Liver (tissue), 9 donors: Measurements from ENCODE around the gene LPP. TPM values are rescaled to one million over a fixed set of nuclear protein-coding genes. Genes with fewer than 3 reads are reported as not detected.

Experiments
- DNase-seq: peaks from one replicate; pipeline ENCODE4 v3.0.0-alpha.2; 2017; ENCODE audit warnings: low spot score
- H3K27ac ChIP-seq, 2 donors: one replicate each; pipeline ENCODE4 v1.7.0; 2013; ENCODE audit warnings: inconsistent platforms in 2 of 2, low read length in 2 of 2, control low read depth in 1 of 2, low read depth in 1 of 2, mild to moderate bottlenecking in 1 of 2
- H3K27me3 ChIP-seq, 4 donors: one replicate each; pipeline versions ENCODE4 v1.6.1 to v1.7.0; 2013; ENCODE audit warnings: low read length in 3 of 4, inconsistent platforms in 1 of 4, mild to moderate bottlenecking in 1 of 4, moderate library complexity in 1 of 4; ENCODE audit not compliant: control insufficient read depth in 4 of 4, insufficient read depth in 4 of 4
- H3K36me3 ChIP-seq, 4 donors: one replicate each; pipeline versions ENCODE4 v1.6.1 to v1.7.0; 2013; ENCODE audit warnings: low read length in 3 of 4, mild to moderate bottlenecking in 3 of 4, low read depth in 1 of 4, moderate library complexity in 1 of 4; ENCODE audit not compliant: control insufficient read depth in 4 of 4, insufficient read depth in 3 of 4
- H3K4me1 ChIP-seq, 4 donors: one replicate each; pipeline versions ENCODE4 v1.6.1 to v1.7.0; 2013; ENCODE audit warnings: low read length in 3 of 4, mild to moderate bottlenecking in 3 of 4, moderate library complexity in 1 of 4; ENCODE audit not compliant: control insufficient read depth in 4 of 4, insufficient read depth in 4 of 4
- H3K4me3 ChIP-seq, 3 donors: one replicate each; pipeline versions ENCODE4 v1.6.1 to v1.7.0; 2013; ENCODE audit warnings: low read length in 3 of 3, control low read depth in 1 of 3, low read depth in 1 of 3, mild to moderate bottlenecking in 1 of 3
- H3K9ac ChIP-seq, 2 donors: one replicate each; pipeline ENCODE4 v1.7.0; 2013; ENCODE audit warnings: low read length in 2 of 2, mild to moderate bottlenecking in 2 of 2, moderate library complexity in 2 of 2, control low read depth in 1 of 2, low read depth in 1 of 2
- H3K9me3 ChIP-seq, 4 donors: one replicate each; pipeline versions ENCODE4 v1.6.1 to v1.7.0; 2013; ENCODE audit warnings: low read length in 3 of 4; ENCODE audit not compliant: control insufficient read depth in 4 of 4
- EGR1 ChIP-seq, 2 donors: IDR thresholded peaks; 2 replicates each; pipeline ENCODE4 v1.6.1; 2016 to 2018; ENCODE audit warnings: antibody characterized with exemption in 2 of 2, low read depth in 2 of 2
- FOXA2 ChIP-seq: IDR thresholded peaks from 2 replicates; pipeline ENCODE4 v1.6.1; 2016; ENCODE audit warnings: antibody characterized with exemption
- GABPA ChIP-seq, 2 donors: IDR thresholded peaks in 1 of 2; conservative IDR thresholded peaks in 1 of 2; 2 replicates each; pipeline ENCODE4 v1.6.1; 2016; ENCODE audit warnings: antibody characterized with exemption in 2 of 2, mild to moderate bottlenecking in 1 of 2, moderate library complexity in 1 of 2
- HNF4A ChIP-seq, 2 donors: conservative IDR thresholded peaks; 2 replicates each; pipeline ENCODE4 v1.6.1; 2016; ENCODE audit warnings: antibody characterized with exemption in 2 of 2, mild to moderate bottlenecking in 2 of 2
- HNF4G ChIP-seq: IDR thresholded peaks from 2 replicates; pipeline ENCODE4 v1.6.1; 2016; ENCODE audit warnings: antibody characterized with exemption
- JUND ChIP-seq, 2 donors: IDR thresholded peaks; 2 replicates each; pipeline ENCODE4 v1.6.1; 2016; ENCODE audit warnings: antibody characterized with exemption in 2 of 2
- NR2F2 ChIP-seq: IDR thresholded peaks from 2 replicates; pipeline ENCODE4 v1.6.1; 2016; ENCODE audit warnings: antibody characterized with exemption
- RAD21 ChIP-seq, 2 donors: IDR thresholded peaks; 2 replicates each; pipeline ENCODE4 v1.6.1; 2016; ENCODE audit warnings: antibody characterized with exemption in 2 of 2, mild to moderate bottlenecking in 2 of 2
- RXRA ChIP-seq, 2 donors: IDR thresholded peaks; 2 replicates each; pipeline ENCODE4 v1.6.1; 2017 to 2018; ENCODE audit warnings: antibody characterized with exemption in 2 of 2, mild to moderate bottlenecking in 1 of 2
- SP1 ChIP-seq: IDR thresholded peaks from 2 replicates; pipeline ENCODE4 v1.6.1; 2018; ENCODE audit warnings: antibody characterized with exemption, mild to moderate bottlenecking
- TAF1 ChIP-seq: conservative IDR thresholded peaks from 2 replicates; pipeline ENCODE4 v1.6.1; 2016; ENCODE audit warnings: antibody characterized with exemption, mild to moderate bottlenecking
- YY1 ChIP-seq: IDR thresholded peaks from 2 replicates; pipeline ENCODE4 v1.6.1; 2016; ENCODE audit warnings: antibody characterized with exemption, mild to moderate bottlenecking
- WGBS: extraction: QIAGEN DNeasy Blood & Tissue Kit; methylation state at CpG from one replicate; pipeline ENCODE4 v1.1.7; 2013; 5-methylcytosine and 5-hydroxymethylcytosine counted together
- polyA plus RNA-seq, 2 donors: library from polyadenylated mRNA; stranded (reverse) in 1 of 2; unstranded in 1 of 2; fragments of 200-250 nt in 1 of 2; fragments of >200 nt in 1 of 2; fragmentation: Nextera tagmentation in 1 of 2; extraction: Ambion mirVana in 1 of 2; gene quantifications; one replicate each; pipeline versions ENCODE4 v1.2.1 to v1.2.3, GENCODE V29; 2013 to 2015
- total RNA-seq, 2 donors: library from RNA; depleted of rRNA; stranded (reverse); fragments of >200 nt; gene quantifications; one replicate each; pipeline ENCODE4 v1.2.3, GENCODE V29; 2014
- TF ChIP-seq, protein P1 (sequence below): IDR thresholded peaks from 2 replicates; pipeline ENCODE4 v1.6.1; 2016; ENCODE audit warnings: antibody characterized with exemption
- TF ChIP-seq, protein P2 (sequence below): IDR thresholded peaks from 2 replicates; pipeline ENCODE4 v1.6.1; 2016; ENCODE audit warnings: antibody characterized with exemption, mild to moderate bottlenecking
- TF ChIP-seq, protein P3 (sequence below): IDR thresholded peaks from 2 replicates; pipeline ENCODE4 v1.6.1; 2016; ENCODE audit warnings: antibody characterized with exemption
- donor health status: healthy.
- donor health status: healthy.
- donor health status: healthy.
- donor health status: healthy.
- donor health status: healthy.

Gene LPP
- total and polyA plus RNA-seq, 4 donors, result 3.3 to 53.7 (median 28.2) TPM

DNA sequence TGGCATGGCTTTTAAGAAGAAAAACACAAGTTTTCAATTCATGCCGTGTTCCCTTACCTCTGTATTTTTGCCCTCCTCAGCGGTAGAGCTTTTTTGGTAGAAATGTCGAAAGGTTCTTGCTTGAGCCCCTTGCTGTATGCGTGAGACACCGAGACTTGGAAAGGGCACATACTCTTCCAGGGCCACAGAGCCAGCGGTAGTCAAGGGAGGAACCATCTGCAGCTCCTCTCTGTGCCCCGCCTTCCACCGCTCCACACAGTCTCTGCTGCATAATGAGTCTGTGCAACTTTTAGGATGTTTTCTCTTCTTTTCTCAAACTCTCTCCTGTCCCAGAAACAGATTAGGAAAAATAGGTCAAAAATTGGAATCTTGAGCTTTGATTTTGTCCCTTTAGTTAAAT is 77.5 kb downstream of the LPP start:
- no peak overlapping the region for H3K9ac ChIP-seq
- H3K4me1 ChIP-seq, result no peaks in the 10 kb centered on the region
- H3K4me3 ChIP-seq, result no peak overlapping the region
- DNase-seq, result no peak
- no peaks in the 10 kb centered on the region for H3K9me3 ChIP-seq
- WGBS, result 98% methylated on average over 8 of the region's 8 CpGs
- H3K27ac ChIP-seq, result no peak overlapping the region
- peaks cover 0 to 6% (median 3%) of the 10 kb centered on the region in 4 donors for H3K36me3 ChIP-seq
- TF ChIP-seq YY1 (no peak), TAF1 (no peak), GABPA (IDR thresholded peaks at IDR 0.05 in 1 of 2, conservative IDR thresholded peaks at IDR 0.05 in 1 of 2) (no peak), RAD21 (IDR thresholded peaks at IDR 0.05) (no peak), EGR1 (IDR thresholded peaks at IDR 0.05; ENCODE audit: low read depth in 2 of 2) (no peak), RXRA (IDR thresholded peaks at IDR 0.05) (no peak), SP1 (no peak), JUND (IDR thresholded peaks at IDR 0.05) (no peak), FOXA2 (no peak)
- TF ChIP-seq, protein P1, sequence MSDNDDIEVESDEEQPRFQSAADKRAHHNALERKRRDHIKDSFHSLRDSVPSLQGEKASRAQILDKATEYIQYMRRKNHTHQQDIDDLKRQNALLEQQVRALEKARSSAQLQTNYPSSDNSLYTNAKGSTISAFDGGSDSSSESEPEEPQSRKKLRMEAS, result no peak
- TF ChIP-seq, protein P2, sequence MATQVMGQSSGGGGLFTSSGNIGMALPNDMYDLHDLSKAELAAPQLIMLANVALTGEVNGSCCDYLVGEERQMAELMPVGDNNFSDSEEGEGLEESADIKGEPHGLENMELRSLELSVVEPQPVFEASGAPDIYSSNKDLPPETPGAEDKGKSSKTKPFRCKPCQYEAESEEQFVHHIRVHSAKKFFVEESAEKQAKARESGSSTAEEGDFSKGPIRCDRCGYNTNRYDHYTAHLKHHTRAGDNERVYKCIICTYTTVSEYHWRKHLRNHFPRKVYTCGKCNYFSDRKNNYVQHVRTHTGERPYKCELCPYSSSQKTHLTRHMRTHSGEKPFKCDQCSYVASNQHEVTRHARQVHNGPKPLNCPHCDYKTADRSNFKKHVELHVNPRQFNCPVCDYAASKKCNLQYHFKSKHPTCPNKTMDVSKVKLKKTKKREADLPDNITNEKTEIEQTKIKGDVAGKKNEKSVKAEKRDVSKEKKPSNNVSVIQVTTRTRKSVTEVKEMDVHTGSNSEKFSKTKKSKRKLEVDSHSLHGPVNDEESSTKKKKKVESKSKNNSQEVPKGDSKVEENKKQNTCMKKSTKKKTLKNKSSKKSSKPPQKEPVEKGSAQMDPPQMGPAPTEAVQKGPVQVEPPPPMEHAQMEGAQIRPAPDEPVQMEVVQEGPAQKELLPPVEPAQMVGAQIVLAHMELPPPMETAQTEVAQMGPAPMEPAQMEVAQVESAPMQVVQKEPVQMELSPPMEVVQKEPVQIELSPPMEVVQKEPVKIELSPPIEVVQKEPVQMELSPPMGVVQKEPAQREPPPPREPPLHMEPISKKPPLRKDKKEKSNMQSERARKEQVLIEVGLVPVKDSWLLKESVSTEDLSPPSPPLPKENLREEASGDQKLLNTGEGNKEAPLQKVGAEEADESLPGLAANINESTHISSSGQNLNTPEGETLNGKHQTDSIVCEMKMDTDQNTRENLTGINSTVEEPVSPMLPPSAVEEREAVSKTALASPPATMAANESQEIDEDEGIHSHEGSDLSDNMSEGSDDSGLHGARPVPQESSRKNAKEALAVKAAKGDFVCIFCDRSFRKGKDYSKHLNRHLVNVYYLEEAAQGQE, result no peak
- TF ChIP-seq, protein P3, sequence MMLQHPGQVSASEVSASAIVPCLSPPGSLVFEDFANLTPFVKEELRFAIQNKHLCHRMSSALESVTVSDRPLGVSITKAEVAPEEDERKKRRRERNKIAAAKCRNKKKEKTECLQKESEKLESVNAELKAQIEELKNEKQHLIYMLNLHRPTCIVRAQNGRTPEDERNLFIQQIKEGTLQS, result no peak
- no peaks in the 10 kb centered on the region for H3K27me3 ChIP-seq

DNA sequence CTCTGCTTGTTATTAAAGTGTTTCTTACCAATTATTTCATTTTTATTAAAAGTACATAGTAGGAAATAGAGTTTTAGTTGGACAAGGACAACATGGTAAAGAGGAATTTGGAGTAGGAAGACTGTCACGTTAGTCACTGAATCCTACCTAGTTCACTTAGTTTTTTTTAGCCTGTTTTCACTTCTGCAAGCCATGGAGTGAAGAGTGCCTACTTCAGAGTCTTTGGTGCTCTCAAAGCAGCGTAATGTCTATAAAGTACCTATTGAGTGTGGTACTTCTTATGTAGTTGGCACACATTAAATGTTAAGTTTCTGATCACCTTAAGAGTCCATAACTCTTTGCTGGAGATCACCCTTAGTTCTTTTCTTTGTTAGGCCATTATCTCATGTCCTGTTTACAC is 78.7 kb downstream of the LPP start:
- H3K4me1 ChIP-seq, result peaks cover 0 to 2% (median 0%) of the 10 kb centered on the region in 4 donors
- H3K36me3 ChIP-seq, result peaks cover 0 to 6% (median 3%) of the 10 kb centered on the region in 4 donors
- H3K27me3 ChIP-seq, result no peaks in the 10 kb centered on the region
- no peak overlapping the region for H3K9ac ChIP-seq
- no peak for DNase-seq
- H3K4me3 ChIP-seq, result no peak overlapping the region
- no peak overlapping the region for H3K27ac ChIP-seq
- no peaks in the 10 kb centered on the region for H3K9me3 ChIP-seq
- WGBS, result 49% methylated on average over 2 of the region's 2 CpGs
- TF ChIP-seq, protein P2, result no peak
- TF ChIP-seq HNF4G (no peak), FOXA2 (no peak), HNF4A (conservative IDR thresholded peaks at IDR 0.05) (no peak), RAD21 (IDR thresholded peaks at IDR 0.05) (no peak), GABPA (IDR thresholded peaks at IDR 0.05 in 1 of 2, conservative IDR thresholded peaks at IDR 0.05 in 1 of 2) (no peak), SP1 (no peak), NR2F2 (no peak)
- TF ChIP-seq, protein P3, result no peak
